Measurements from ENCODE around the gene MCF2L. TPM values are rescaled to one million over a fixed set of nuclear protein-coding genes. Genes with fewer than 3 reads are reported as not detected.

The MCF2L gene
- total RNA-seq, 1 experiment from 2014 or later = 9.5 TPM

DNA sequence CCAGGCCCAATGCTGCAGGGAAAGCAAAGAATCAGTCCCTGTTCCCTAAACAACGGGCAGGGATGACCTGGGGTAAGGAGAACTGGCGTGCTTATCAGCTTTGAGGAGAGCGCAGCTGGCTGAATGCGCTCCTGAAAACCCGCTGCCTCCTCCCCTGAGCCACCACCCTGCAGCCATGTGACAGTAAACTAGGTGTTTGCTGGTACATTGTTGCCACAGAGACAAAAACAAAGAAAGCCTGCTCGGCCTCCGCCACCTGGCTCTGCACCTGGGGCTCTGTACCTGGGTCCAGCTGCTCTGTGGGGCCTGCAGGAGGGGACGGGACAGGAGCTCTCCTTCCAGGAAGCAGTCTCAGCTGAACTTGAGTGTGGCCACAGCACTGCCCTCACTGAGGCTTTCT lies 21.8 kb downstream of the MCF2L start:
- Histone ChIP-seq H3K36me3 (ENCODE audit: insufficient read depth, low read length, poor library complexity, severe bottlenecking) (no peaks in the 10 kb centered on the region), H3K9me3 (ENCODE audit: low read depth, low read length, poor library complexity, severe bottlenecking) (no peaks in the 10 kb centered on the region), H3K4me3 (ENCODE audit: low read depth, low read length, poor library complexity, severe bottlenecking) (no peak overlapping the region), H3K4me1 (ENCODE audit: insufficient read depth, low read length, poor library complexity, severe bottlenecking) (no peaks in the 10 kb centered on the region), H3K27ac (ENCODE audit: low read depth, low read length, poor library complexity, severe bottlenecking) (no peak overlapping the region), H3K27me3 (replicated peaks; ENCODE audit: insufficient read depth, low read depth, low read length, poor library complexity) (no peaks in the 10 kb centered on the region)
- BruUV-seq (replicated peaks) = no TSS peak
- POLR2A ChIA-PET (ENCODE audit: low non-redundant PET) = no interaction called here
- CTCF ChIA-PET = no interaction called here
- intact Hi-C loops (cut with micrococcal nuclease; ENCODE audit: unreplicated experiment) = no loop called here
- TF ChIP-seq EZH2 (IDR thresholded peaks at IDR 0.05; ENCODE audit: borderline replicate concordance, low read depth, low read length, poor library complexity, severe bottlenecking) = no peak
- TF ChIP-seq, protein P1, sequence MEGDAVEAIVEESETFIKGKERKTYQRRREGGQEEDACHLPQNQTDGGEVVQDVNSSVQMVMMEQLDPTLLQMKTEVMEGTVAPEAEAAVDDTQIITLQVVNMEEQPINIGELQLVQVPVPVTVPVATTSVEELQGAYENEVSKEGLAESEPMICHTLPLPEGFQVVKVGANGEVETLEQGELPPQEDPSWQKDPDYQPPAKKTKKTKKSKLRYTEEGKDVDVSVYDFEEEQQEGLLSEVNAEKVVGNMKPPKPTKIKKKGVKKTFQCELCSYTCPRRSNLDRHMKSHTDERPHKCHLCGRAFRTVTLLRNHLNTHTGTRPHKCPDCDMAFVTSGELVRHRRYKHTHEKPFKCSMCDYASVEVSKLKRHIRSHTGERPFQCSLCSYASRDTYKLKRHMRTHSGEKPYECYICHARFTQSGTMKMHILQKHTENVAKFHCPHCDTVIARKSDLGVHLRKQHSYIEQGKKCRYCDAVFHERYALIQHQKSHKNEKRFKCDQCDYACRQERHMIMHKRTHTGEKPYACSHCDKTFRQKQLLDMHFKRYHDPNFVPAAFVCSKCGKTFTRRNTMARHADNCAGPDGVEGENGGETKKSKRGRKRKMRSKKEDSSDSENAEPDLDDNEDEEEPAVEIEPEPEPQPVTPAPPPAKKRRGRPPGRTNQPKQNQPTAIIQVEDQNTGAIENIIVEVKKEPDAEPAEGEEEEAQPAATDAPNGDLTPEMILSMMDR (conservative IDR thresholded peaks at IDR 0.05; ENCODE audit: low read depth, low read length) = no peak
- DNase-seq (ENCODE audit: low spot score) = no peak

DNA sequence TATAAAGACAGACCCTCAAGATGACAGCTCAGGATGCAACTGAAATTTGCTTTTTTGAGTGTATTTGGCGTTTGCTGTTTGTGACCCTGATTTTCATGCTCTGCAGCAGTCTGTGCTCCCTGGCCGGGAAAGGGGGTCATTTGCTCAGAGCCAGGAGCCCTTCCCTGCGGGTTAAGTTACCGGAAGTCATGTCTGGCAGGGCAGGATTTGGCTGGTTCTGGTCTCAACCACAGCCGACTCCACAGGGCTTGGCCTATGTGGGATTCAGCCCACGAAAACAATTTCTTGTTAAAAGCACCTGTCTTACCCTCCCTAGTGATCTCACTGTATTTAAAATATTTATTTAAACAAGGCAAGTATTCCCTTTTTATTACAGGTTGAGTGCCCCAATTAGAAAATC lies 22.6 kb downstream of the MCF2L start:
- DNase-seq (ENCODE audit: low spot score) = no peak
- Histone ChIP-seq H3K27me3 (replicated peaks; ENCODE audit: insufficient read depth, low read depth, low read length, poor library complexity) (no peaks in the 10 kb centered on the region), H3K36me3 (ENCODE audit: insufficient read depth, low read length, poor library complexity, severe bottlenecking) (no peaks in the 10 kb centered on the region), H3K4me1 (ENCODE audit: insufficient read depth, low read length, poor library complexity, severe bottlenecking) (no peaks in the 10 kb centered on the region), H3K9me3 (ENCODE audit: low read depth, low read length, poor library complexity, severe bottlenecking) (no peaks in the 10 kb centered on the region), H3K4me3 (ENCODE audit: low read depth, low read length, poor library complexity, severe bottlenecking) (no peak overlapping the region), H3K27ac (ENCODE audit: low read depth, low read length, poor library complexity, severe bottlenecking) (no peak overlapping the region)
- ChIA-PET POLR2A (ENCODE audit: low non-redundant PET) (no interaction called here), CTCF (no interaction called here)
- TF ChIP-seq, protein P1 (conservative IDR thresholded peaks at IDR 0.05; ENCODE audit: low read depth, low read length) = no peak
- no peak for TF ChIP-seq EZH2 (IDR thresholded peaks at IDR 0.05; ENCODE audit: borderline replicate concordance, low read depth, low read length, poor library complexity, severe bottlenecking)
- no TSS peak for BruUV-seq (replicated peaks)
- intact Hi-C loops (cut with micrococcal nuclease; ENCODE audit: unreplicated experiment) = no loop called here

- intact Hi-C loops (cut with micrococcal nuclease; ENCODE audit: unreplicated experiment) = no loop called here
- CTCF ChIA-PET = no interaction called here
- H3K27me3 ChIP-seq (replicated peaks; ENCODE audit: insufficient read depth, low read depth, low read length, poor library complexity) = no peaks in the 10 kb centered on the region
Observed at GRCh38 chr13:112992931-112993680, 24.1 kb downstream of the MCF2L start.

More at GRCh38 chr13:112992931-112993680, 24.1 kb downstream of the MCF2L start:
- Histone ChIP-seq H3K27ac (ENCODE audit: low read depth, low read length, poor library complexity, severe bottlenecking) (no peak overlapping the region), H3K36me3 (ENCODE audit: insufficient read depth, low read length, poor library complexity, severe bottlenecking) (no peaks in the 10 kb centered on the region), H3K4me3 (ENCODE audit: low read depth, low read length, poor library complexity, severe bottlenecking) (no peak overlapping the region), H3K4me1 (ENCODE audit: insufficient read depth, low read length, poor library complexity, severe bottlenecking) (no peaks in the 10 kb centered on the region), H3K9me3 (ENCODE audit: low read depth, low read length, poor library complexity, severe bottlenecking) (no peaks in the 10 kb centered on the region)
- TF ChIP-seq, protein P1 (conservative IDR thresholded peaks at IDR 0.05; ENCODE audit: low read depth, low read length) = no peak
- no peak for TF ChIP-seq EZH2 (IDR thresholded peaks at IDR 0.05; ENCODE audit: borderline replicate concordance, low read depth, low read length, poor library complexity, severe bottlenecking)
- POLR2A ChIA-PET (ENCODE audit: low non-redundant PET) = no interaction called here
- DNase-seq (ENCODE audit: low spot score) = no peak
- BruUV-seq (replicated peaks) = no TSS peak
